Testis (tissue), 3 donors: Measurements from ENCODE around the gene ASB13. TPM values are rescaled to one million over a fixed set of nuclear protein-coding genes. Genes with fewer than 3 reads are reported as not detected.

Source experiments
- DNase-seq: peaks from one replicate; pipeline ENCODE4 v3.0.0-alpha.2; 2019
- H3K27ac ChIP-seq, 2 donors: fragments of 200-600 bp; sonication (generic); one replicate each; pipeline ENCODE4 v1.5.1; 2019
- H3K27me3 ChIP-seq: fragments of 200-600 bp; sonication (generic); one replicate; pipeline ENCODE4 v1.5.1; 2019
- H3K36me3 ChIP-seq: fragments of 200-600 bp; sonication (generic); one replicate; pipeline ENCODE4 v1.5.1; 2017; ENCODE audit warnings: low read depth; ENCODE audit errors: missing control alignments
- H3K4me1 ChIP-seq: fragments of 200-600 bp; sonication (generic); one replicate; pipeline ENCODE4 v1.5.1; 2019
- H3K4me3 ChIP-seq, 2 donors: fragments of 200-600 bp; sonication (generic); one replicate each; pipeline ENCODE4 v1.5.1; 2017 to 2019
- H3K9me3 ChIP-seq: fragments of 200-600 bp; sonication (generic); one replicate; pipeline ENCODE4 v1.5.1; 2017
- CTCF ChIP-seq, 3 experiments: fragments of 450-650 bp in 2 of 3; fragments of 200-600 bp in 1 of 3; sonication (generic) in 1 of 3; IDR thresholded peaks; one replicate each; pipeline ENCODE4 v1.5.1; 2016 to 2019; ENCODE audit warnings: antibody characterized with exemption in 3 of 3, mild to moderate bottlenecking in 2 of 3, moderate library complexity in 1 of 3
- POLR2A ChIP-seq: fragments of 450-650 bp; IDR thresholded peaks from one replicate; pipeline ENCODE4 v1.6.1; 2017; ENCODE audit warnings: antibody characterized with exemption, mild to moderate bottlenecking, moderate library complexity
- WGBS, 2 donors: methylation state at CpG; one replicate each; pipeline ENCODE4 v1.1.5; 2018; 5-methylcytosine and 5-hydroxymethylcytosine counted together
- intact Hi-C: fragments of 100-400 bp; cut with DNase I; formaldehyde crosslinking; loops from one replicate; pipeline ENCODE4 v1.15.1; 2023; ENCODE audit warnings: low total_unique reads
- polyA plus RNA-seq: library from polyadenylated mRNA; stranded (reverse); fragments of 350-450 nt; fragmentation: Illumina TruSeq; extraction: RNeasy Lipid Tissue Mini Kit (QIAGEN cat#74804); gene quantifications from one replicate; pipeline ENCODE4 v1.2.3, GENCODE V29; 2014; ENCODE audit warnings: low read depth, low replicate concordance; ENCODE audit not compliant: insufficient read depth
- total RNA-seq, 2 donors: library from RNA; depleted of rRNA; stranded (reverse); fragments of >200 nt; gene quantifications; one replicate each; pipeline ENCODE4 v1.2.3, GENCODE V29; 2016

The ASB13 gene
- total and polyA plus RNA-seq, 3 donors from 2014 or later = 9.4 to 14.1 (median 12.3) TPM

DNA sequence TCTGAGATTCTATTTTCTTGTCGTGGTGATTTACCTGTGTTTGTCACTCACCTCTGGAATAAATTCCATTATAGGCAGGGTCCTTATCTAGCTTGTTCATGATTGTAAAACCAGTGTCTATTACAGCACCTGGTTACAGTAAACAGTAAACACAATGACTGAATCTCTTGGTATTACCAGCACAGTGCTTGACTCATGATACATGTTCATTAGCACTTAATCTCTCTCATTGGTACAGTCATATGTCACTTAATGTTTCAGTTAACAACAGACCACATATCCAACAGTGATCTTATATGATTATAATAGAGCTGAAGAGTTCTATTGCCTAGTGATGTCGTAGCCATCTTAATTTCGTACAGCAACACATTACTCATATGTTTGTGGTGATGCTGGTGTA, 16.7 kb upstream of the ASB13 start:
- Histone ChIP-seq H3K4me3 (no peak overlapping the region), H3K9me3 (no peaks in the 10 kb centered on the region), H3K27ac (no peak overlapping the region), H3K27me3 (no peaks in the 10 kb centered on the region), H3K36me3 (no peaks in the 10 kb centered on the region), H3K4me1 (no peaks in the 10 kb centered on the region)
- intact Hi-C loops = no loop called here
- DNase-seq = no peak
- WGBS, 2 donors = 75 to 83% methylated on average over 3 of the region's 3 CpGs
- TF ChIP-seq CTCF (IDR thresholded peaks at IDR 0.05) (no peak), POLR2A (no peak)

DNA sequence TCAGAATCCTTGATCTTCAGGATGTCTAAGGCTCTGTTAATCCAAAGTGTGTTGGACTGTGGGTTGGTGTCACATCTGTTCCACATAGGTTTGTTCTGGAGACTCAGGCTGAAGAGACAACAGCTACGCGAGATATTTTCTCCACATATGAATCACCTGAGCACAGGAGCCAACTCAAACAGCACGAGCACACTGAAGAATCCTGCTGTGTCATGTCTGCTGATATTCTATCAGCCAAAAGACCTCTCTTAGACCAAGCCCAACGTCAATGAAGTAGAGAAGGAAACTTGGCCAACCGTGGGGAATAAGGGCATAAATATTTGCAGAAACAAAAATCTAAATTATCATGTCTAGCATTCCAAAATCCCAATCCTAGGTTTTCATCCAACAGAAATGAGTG, 15.5 kb upstream of the ASB13 start:
- intact Hi-C loops = no loop called here

DNA sequence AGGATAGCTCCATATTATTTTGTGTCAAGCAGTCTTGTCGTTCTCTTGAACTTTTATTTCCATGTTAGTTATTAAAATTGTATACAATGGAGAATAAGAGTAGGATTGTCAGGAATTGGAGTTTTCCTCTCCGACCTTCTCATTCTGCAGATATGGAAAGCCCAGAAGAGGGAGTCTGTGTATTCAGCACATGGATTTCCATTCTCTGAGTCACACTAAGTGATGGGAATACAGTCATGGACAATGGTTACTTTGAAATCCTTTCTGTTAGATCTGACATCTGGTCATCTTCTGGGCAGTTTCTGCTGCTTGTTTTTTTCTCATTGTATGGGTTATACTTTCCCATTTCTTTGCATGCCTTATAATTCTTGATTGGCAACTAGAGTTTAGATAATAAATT, 13.2 kb upstream of the ASB13 start:
- Histone ChIP-seq H3K4me1 (no peaks in the 10 kb centered on the region), H3K27me3 (no peaks in the 10 kb centered on the region), H3K36me3 (no peaks in the 10 kb centered on the region), H3K9me3 (no peaks in the 10 kb centered on the region), H3K27ac (no peak overlapping the region), H3K4me3 (no peak overlapping the region)
- WGBS, 2 donors = 81 to 85% methylated on average over 2 of the region's 2 CpGs
- TF ChIP-seq CTCF (IDR thresholded peaks at IDR 0.05) = no peak
- no peak for TF ChIP-seq POLR2A
- DNase-seq = no peak
- intact Hi-C loops = no loop called here

More for the DNA sequence above, 15.5 kb upstream of the ASB13 start:
- no peak for DNase-seq
- no peaks in the 10 kb centered on the region for H3K9me3 ChIP-seq
- no peak overlapping the region for H3K4me3 ChIP-seq
- WGBS, 2 donors = 83 to 88% methylated on average over 5 of the region's 5 CpGs
- H3K27ac ChIP-seq = no peak overlapping the region
- no peaks in the 10 kb centered on the region for H3K4me1 ChIP-seq
- H3K36me3 ChIP-seq = no peaks in the 10 kb centered on the region
- H3K27me3 ChIP-seq = no peaks in the 10 kb centered on the region
- TF ChIP-seq POLR2A (no peak), CTCF (IDR thresholded peaks at IDR 0.05) (no peak)

- Histone ChIP-seq H3K27me3 (no peaks in the 10 kb centered on the region), H3K27ac (no peak overlapping the region), H3K4me3 (no peak overlapping the region), H3K9me3 (no peaks in the 10 kb centered on the region), H3K4me1 (no peaks in the 10 kb centered on the region), H3K36me3 (no peaks in the 10 kb centered on the region)
- intact Hi-C loops = no loop called here
- DNase-seq = no peak
- WGBS, 2 donors = 85 to 87% methylated on average over 3 of the region's 3 CpGs
- TF ChIP-seq POLR2A = no peak
- no peak for TF ChIP-seq CTCF (IDR thresholded peaks at IDR 0.05)
These were observed 12.6 kb upstream of the ASB13 start for GRCh38 chr10:5679037-5679435.

GRCh38 chr10:5678397-5679036, 12.1 kb upstream of the ASB13 start:
- intact Hi-C loops = no loop called here
- WGBS, 2 donors = 79 to 83% methylated on average over 9 of the region's 9 CpGs
- no peak overlapping the region for H3K27ac ChIP-seq

More at GRCh38 chr10:5678397-5679036, 12.1 kb upstream of the ASB13 start:
- Histone ChIP-seq H3K9me3 (no peaks in the 10 kb centered on the region), H3K4me3 (no peak overlapping the region), H3K4me1 (no peaks in the 10 kb centered on the region), H3K27me3 (no peaks in the 10 kb centered on the region), H3K36me3 (no peaks in the 10 kb centered on the region)
- no peak for DNase-seq
- TF ChIP-seq POLR2A = no peak
- TF ChIP-seq CTCF (IDR thresholded peaks at IDR 0.05) = no peak
